Activated naive CD4-positive, alpha-beta T cell (primary cell): Measurements from ENCODE around the gene NRTN.
"Not testable (repeated sequence)": the region's sequence is repeated elsewhere in the genome, so short reads cannot be mapped to it uniquely, and the experiment has no call there.

Experiments used
- DNase-seq, 4 experiments: peaks; one replicate each; lab custom pipeline; 2025; lab: John Stamatoyannopoulos, UW

NRTN gene

GRCh38 chr19:5838353-5839064, 33.6 kb downstream of the NRTN start:
- DNase-seq, result no peak

GRCh38 chr19:5839065-5840017, 34.5 kb downstream of the NRTN start, which contains the start of gene FUT6:
TSS of gene FUT6 (minus strand) at chr19:5839702. CDS start at chr19:5832567, 7,135 bp downstream.
- no peak for DNase-seq

GRCh38 chr19:5841735-5842111, 36.9 kb downstream of the NRTN start:
- not testable (repeated sequence) for DNase-seq

GRCh38 chr19:5843295-5843927, 38.5 kb downstream of the NRTN start:
- DNase-seq, result no peak

- DNase-seq, result no peak
These were observed 39.9 kb downstream of the NRTN start for GRCh38 chr19:5844456-5845433.

GRCh38 chr19:5847846-5848245, 43.0 kb downstream of the NRTN start:
- DNase-seq, result not testable (repeated sequence)

- not testable (repeated sequence) for DNase-seq
These were observed 43.8 kb downstream of the NRTN start for GRCh38 chr19:5848621-5849020.

- no peak for DNase-seq
These were observed 45.3 kb downstream of the NRTN start for GRCh38 chr19:5850189-5850588.

GRCh38 chr19:5850743-5851293, 46.0 kb downstream of the NRTN start:
- no peak for DNase-seq

GRCh38 chr19:5851302-5851701, 46.4 kb downstream of the NRTN start, which contains the start of gene FUT3:
TSS of gene FUT3 (minus strand) at chr19:5851449.
- DNase-seq, result no peak

- DNase-seq, result not testable (repeated sequence)
These were observed 49.3 kb downstream of the NRTN start for GRCh38 chr19:5854121-5854520.

GRCh38 chr19:5855151-5855550, 50.3 kb downstream of the NRTN start:
- DNase-seq, result not testable (repeated sequence)

- no peak for DNase-seq
These were observed 52.6 kb downstream of the NRTN start for GRCh38 chr19:5857203-5858081.

GRCh38 chr19:5863030-5863665, 58.3 kb downstream of the NRTN start:
- no peak for DNase-seq

GRCh38 chr19:5864013-5864720, 59.3 kb downstream of the NRTN start:
- no peak for DNase-seq

- no peak for DNase-seq
These were observed 60.0 kb downstream of the NRTN start for GRCh38 chr19:5864725-5865486.

- no peak for DNase-seq
These were observed 60.9 kb downstream of the NRTN start for GRCh38 chr19:5865772-5866171.
